Measurements from ENCODE around the gene PAGR1. TPM values are rescaled to one million over a fixed set of nuclear protein-coding genes. Genes with fewer than 3 reads are reported as not detected.

Gene PAGR1
- total and polyA plus RNA-seq, 2 of the 8 experiments (the other 6 are each of a cell fraction or from before 2014, with no cell fraction given), result 35.4 to 56.4 TPM

GRCh38 chr16:29812754-29813643, 3.0 kb upstream of the PAGR1 start (continued):
- TF ChIP-seq RAD21 (IDR thresholded peaks at IDR 0.05 in 1 of 2, conservative IDR thresholded peaks at IDR 0.05 in 1 of 2; ENCODE audit: low read depth in 2 of 2, low read length in 2 of 2) (no peak), CEBPB (IDR thresholded peaks at IDR 0.05; ENCODE audit: low read depth, low read length) (no peak), SP4 (IDR thresholded peaks at IDR 0.05; ENCODE audit: low read length) (no peak), HDAC6 (IDR thresholded peaks at IDR 0.05; ENCODE audit: low read depth, low read length) (no peak), BRCA1 (IDR thresholded peaks at IDR 0.05; ENCODE audit: low read depth, low read length) (no peak)
